Panc1 (cell line): Measurements from ENCODE around the gene HHAT. TPM values are rescaled to one million over a fixed set of nuclear protein-coding genes. Genes with fewer than 3 reads are reported as not detected.

Experiments
- ATAC-seq: fragments of 200-7000 bp; cut with Tn5 transposase; 2 replicates; pipeline ENCODE4 v1.9.1; 2020; ENCODE audit warnings: mild to moderate bottlenecking, moderate library complexity
- BruUV-seq: library from RNA; stranded (reverse); fragments of 400-500 nt; replicated peaks from 2 replicates; lab custom pipeline; 2021; lab: Mats Ljungman, UMichigan
- CTCF ChIA-PET: fragments of 300-600 bp; sonication (Branson Sonifier 250); formaldehyde crosslinking; loops from one replicate; lab custom pipeline; 2022; ENCODE audit warnings: antibody characterized with exemption; lab: Charles Lee
- POLR2A ChIA-PET: fragments of 300-600 bp; sonication (Branson Sonifier 250); formaldehyde crosslinking; loops from one replicate; lab custom pipeline; 2022; ENCODE audit warnings: antibody characterized with exemption; lab: Charles Lee
- DNase-seq: peaks from one replicate; pipeline ENCODE4 v3.0.0-alpha.2; 2010; ENCODE audit warnings: low read depth, low spot score
- H3K27ac ChIP-seq: 2 replicates; pipeline ENCODE4 v1.5.1; 2011; ENCODE audit warnings: mild to moderate bottlenecking, low read length, inconsistent platforms
- H3K27me3 ChIP-seq: fragments of 200-500 bp; sonication (Bioruptor generic); 2 replicates; pipeline ENCODE4 v1.6.0; 2014; ENCODE audit warnings: low read length, inconsistent platforms; ENCODE audit not compliant: control insufficient read depth, insufficient read depth
- H3K36me3 ChIP-seq: fragments of 200-500 bp; sonication (Bioruptor generic); 2 replicates; pipeline ENCODE4 v1.5.1; 2014; ENCODE audit warnings: inconsistent platforms, mild to moderate bottlenecking, low read length, moderate library complexity; ENCODE audit not compliant: control insufficient read depth, insufficient read depth
- H3K4me1 ChIP-seq: 2 replicates; pipeline ENCODE4 v1.5.1; 2011; ENCODE audit warnings: inconsistent platforms, mild to moderate bottlenecking, low read length, moderate library complexity; ENCODE audit not compliant: control insufficient read depth, insufficient read depth
- H3K4me3 ChIP-seq, 2 experiments: 2 replicates each; pipeline ENCODE4 v1.5.1; 2011 to 2012; ENCODE audit warnings: low read depth in 2 of 2, low read length in 2 of 2, mild to moderate bottlenecking in 2 of 2, inconsistent platforms in 1 of 2, moderate library complexity in 1 of 2
- H3K9me3 ChIP-seq: fragments of 200-500 bp; sonication (Bioruptor generic); 2 replicates; pipeline ENCODE4 v1.5.1; 2014; ENCODE audit warnings: low read depth, mild to moderate bottlenecking, inconsistent platforms, low read length, moderate library complexity; ENCODE audit not compliant: control insufficient read depth, insufficient read depth
- CTCF ChIP-seq: fragments of 450-650 bp; IDR thresholded peaks from 2 replicates; pipeline ENCODE4 v1.5.1; 2017; ENCODE audit warnings: mild to moderate bottlenecking
- POLR2AphosphoS5 ChIP-seq: IDR thresholded peaks from 2 replicates; pipeline ENCODE4 v1.6.1; 2012; ENCODE audit warnings: mild to moderate bottlenecking, low read depth, low read length, moderate library complexity
- SIN3A ChIP-seq: IDR thresholded peaks from 2 replicates; pipeline ENCODE4 v1.6.1; 2012; ENCODE audit warnings: low read depth, mild to moderate bottlenecking, low read length, moderate library complexity, borderline replicate concordance; ENCODE audit not compliant: insufficient read depth
- TCF7L2 ChIP-seq: IDR thresholded peaks from 2 replicates; pipeline ENCODE4 v1.6.1; 2011; ENCODE audit warnings: mild to moderate bottlenecking, low read depth, low read length, inconsistent platforms
- in situ Hi-C: cut with HindIII; loops from 2 replicates; pipeline ENCODE4 v1.10.0; 2016; ENCODE audit warnings: low sequenced_read_pairs, low pct_unique_long_range_greater_than_20kb
- intact Hi-C: fragments of 100-400 bp; cut with micrococcal nuclease; formaldehyde crosslinking; loops from one replicate; pipeline ENCODE4 v1.10.0; 2022; ENCODE audit not compliant: unreplicated experiment
- total RNA-seq: library from RNA; stranded (reverse); gene quantifications from one replicate; pipeline ENCODE4 v1.2.1, GENCODE V29; 2021; ENCODE audit not compliant: unreplicated experiment
- TF ChIP-seq, protein P1 (sequence below), 2 experiments: IDR thresholded peaks; 2 replicates each; pipeline ENCODE4 v1.6.1; 2011 to 2012; ENCODE audit warnings: low read depth in 2 of 2, control low read depth in 1 of 2, low read length in 1 of 2, mild to moderate bottlenecking in 1 of 2, moderate library complexity in 1 of 2; ENCODE audit not compliant: insufficient read depth in 1 of 2

HHAT gene
- total RNA-seq, 1 experiment from 2014 or later = 2.3 TPM

GRCh38 chr1:210487021-210487420 is 158.3 kb downstream of the HHAT start:
- Histone ChIP-seq H3K4me1 (no peaks in the 10 kb centered on the region), H3K27ac (no peak overlapping the region), H3K27me3 (no peaks in the 10 kb centered on the region), H3K9me3 (no peaks in the 10 kb centered on the region), H3K4me3 (no peak overlapping the region), H3K36me3 (no peaks in the 10 kb centered on the region)
- TF ChIP-seq POLR2AphosphoS5 (no peak), CTCF (no peak), TCF7L2 (no peak), SIN3A (no peak)
- TF ChIP-seq, protein P1, sequence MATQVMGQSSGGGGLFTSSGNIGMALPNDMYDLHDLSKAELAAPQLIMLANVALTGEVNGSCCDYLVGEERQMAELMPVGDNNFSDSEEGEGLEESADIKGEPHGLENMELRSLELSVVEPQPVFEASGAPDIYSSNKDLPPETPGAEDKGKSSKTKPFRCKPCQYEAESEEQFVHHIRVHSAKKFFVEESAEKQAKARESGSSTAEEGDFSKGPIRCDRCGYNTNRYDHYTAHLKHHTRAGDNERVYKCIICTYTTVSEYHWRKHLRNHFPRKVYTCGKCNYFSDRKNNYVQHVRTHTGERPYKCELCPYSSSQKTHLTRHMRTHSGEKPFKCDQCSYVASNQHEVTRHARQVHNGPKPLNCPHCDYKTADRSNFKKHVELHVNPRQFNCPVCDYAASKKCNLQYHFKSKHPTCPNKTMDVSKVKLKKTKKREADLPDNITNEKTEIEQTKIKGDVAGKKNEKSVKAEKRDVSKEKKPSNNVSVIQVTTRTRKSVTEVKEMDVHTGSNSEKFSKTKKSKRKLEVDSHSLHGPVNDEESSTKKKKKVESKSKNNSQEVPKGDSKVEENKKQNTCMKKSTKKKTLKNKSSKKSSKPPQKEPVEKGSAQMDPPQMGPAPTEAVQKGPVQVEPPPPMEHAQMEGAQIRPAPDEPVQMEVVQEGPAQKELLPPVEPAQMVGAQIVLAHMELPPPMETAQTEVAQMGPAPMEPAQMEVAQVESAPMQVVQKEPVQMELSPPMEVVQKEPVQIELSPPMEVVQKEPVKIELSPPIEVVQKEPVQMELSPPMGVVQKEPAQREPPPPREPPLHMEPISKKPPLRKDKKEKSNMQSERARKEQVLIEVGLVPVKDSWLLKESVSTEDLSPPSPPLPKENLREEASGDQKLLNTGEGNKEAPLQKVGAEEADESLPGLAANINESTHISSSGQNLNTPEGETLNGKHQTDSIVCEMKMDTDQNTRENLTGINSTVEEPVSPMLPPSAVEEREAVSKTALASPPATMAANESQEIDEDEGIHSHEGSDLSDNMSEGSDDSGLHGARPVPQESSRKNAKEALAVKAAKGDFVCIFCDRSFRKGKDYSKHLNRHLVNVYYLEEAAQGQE (IDR thresholded peaks at IDR 0.05; ENCODE audit: insufficient read depth in 1 of 2, low read depth in 2 of 2, low read length in 1 of 2) = no peak
- CTCF ChIA-PET = no interaction called here
- DNase-seq = no peak
- ATAC-seq = no peak
- in situ Hi-C loops = no loop called here
- BruUV-seq = no TSS peak
- POLR2A ChIA-PET = no interaction called here
- intact Hi-C loops = no loop called here

DNA sequence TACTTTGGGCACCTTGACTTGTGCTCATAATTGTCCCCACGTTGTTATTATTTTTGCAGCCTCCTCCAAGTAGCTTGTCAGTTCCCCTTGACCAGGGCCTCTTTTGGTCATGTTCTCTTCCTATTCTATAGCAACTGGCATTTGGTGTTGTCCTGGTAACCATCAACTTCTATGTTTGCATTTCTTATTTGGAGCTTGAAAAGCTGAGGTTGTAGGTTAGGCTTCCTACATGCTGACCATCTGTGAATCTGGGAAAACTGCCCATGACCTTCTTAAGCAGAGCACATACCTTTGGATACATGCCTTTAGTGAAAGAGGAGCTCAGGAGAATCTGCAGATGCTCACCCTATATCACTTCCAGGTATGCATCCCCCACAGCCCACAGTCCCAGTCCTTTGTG is 160.8 kb downstream of the HHAT start:
- Histone ChIP-seq H3K27me3 (no peaks in the 10 kb centered on the region), H3K27ac (no peak overlapping the region), H3K9me3 (no peaks in the 10 kb centered on the region), H3K4me3 (no peak overlapping the region), H3K36me3 (no peaks in the 10 kb centered on the region), H3K4me1 (no peaks in the 10 kb centered on the region)
- TF ChIP-seq, protein P1 (IDR thresholded peaks at IDR 0.05; ENCODE audit: insufficient read depth in 1 of 2, low read depth in 2 of 2, low read length in 1 of 2) = no peak
- no peak for TF ChIP-seq SIN3A
- intact Hi-C loops (no loop called here), in situ Hi-C loops (no loop called here)
- ChIA-PET CTCF (no interaction called here), POLR2A (no interaction called here)
- ATAC-seq (no peak), DNase-seq (no peak)
- BruUV-seq = no TSS peak
